PC-9 (cell line): ENCODE measurements around the gene PTPRO.

ENCODE experiments used
- EZH2 ChIP-seq: fragments of 200-600 bp; sonication (generic); IDR thresholded peaks from 2 replicates; pipeline ENCODE4 v1.8.0; 2017; ENCODE audit warnings: antibody characterized with exemption, low read depth
- TF ChIP-seq, protein P1 (sequence below): fragments of 200-600 bp; sonication (generic); conservative IDR thresholded peaks from 2 replicates; pipeline ENCODE4 v1.6.1; 2017; ENCODE audit warnings: mixed run types, antibody characterized with exemption, mild to moderate bottlenecking, moderate library complexity

DNA sequence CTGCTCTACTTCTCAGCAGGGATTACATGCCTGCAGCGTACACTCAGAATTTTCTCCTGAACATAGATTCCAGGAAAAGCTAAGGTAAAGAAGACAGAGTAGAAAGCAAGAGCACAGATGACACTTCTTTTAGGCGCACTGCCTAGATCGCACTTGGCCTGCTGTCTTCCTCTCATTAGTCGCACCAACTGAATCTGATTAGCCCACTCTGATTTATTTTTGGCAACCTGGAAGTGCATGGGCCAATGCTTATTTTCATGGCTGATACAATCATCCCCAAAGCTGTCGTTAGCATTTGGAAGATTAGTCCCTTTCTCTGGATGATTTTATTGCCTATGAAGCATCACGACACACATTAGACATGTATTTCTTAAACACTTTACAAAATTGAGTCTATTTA is 152.5 kb downstream of the PTPRO start:
- TF ChIP-seq, protein P1, sequence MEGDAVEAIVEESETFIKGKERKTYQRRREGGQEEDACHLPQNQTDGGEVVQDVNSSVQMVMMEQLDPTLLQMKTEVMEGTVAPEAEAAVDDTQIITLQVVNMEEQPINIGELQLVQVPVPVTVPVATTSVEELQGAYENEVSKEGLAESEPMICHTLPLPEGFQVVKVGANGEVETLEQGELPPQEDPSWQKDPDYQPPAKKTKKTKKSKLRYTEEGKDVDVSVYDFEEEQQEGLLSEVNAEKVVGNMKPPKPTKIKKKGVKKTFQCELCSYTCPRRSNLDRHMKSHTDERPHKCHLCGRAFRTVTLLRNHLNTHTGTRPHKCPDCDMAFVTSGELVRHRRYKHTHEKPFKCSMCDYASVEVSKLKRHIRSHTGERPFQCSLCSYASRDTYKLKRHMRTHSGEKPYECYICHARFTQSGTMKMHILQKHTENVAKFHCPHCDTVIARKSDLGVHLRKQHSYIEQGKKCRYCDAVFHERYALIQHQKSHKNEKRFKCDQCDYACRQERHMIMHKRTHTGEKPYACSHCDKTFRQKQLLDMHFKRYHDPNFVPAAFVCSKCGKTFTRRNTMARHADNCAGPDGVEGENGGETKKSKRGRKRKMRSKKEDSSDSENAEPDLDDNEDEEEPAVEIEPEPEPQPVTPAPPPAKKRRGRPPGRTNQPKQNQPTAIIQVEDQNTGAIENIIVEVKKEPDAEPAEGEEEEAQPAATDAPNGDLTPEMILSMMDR, result no peak
- TF ChIP-seq EZH2, result no peak
